ENCODE results near the gene ZNF281.
A peak's percentile ranks its signal among the peaks of the same experiment; 100 is the strongest.

The ZNF281 gene

DNA sequence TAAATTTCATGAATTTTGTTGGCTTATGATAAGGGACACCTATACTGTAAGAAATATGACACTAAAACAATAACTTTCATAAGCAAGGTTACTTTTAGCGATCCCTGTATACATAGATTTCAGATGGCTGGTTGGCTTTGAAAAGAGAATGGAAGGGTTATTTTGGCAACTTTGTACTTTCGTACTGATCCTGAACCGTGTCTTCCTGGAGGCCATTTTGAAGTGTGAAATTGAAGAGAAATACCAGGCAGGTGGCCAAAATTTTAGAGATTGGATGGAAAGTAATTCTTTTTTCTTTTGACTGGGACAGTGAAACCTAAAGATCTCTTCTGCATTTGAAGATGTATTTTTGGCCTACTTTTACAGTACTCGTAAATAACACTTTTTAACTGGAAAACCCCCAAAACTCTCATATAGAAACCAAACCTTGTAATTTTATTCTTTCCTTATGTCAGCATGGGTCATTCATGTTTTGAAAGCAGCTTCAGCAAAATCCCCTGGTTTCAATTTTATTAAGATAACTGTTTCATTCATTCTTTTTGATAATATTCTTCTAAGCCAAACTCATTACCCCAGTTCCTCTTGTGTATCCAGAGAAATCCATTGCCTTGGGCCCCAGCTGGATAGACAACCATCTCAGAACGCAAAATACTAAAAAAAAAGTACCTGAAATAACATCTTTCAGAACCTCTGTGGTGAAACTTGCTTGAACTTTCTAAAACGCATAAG, 38.4 kb upstream of the ZNF281 start:
- DNase-seq (ENCODE audit: low read depth, low spot score): no peak
- TF ChIP-seq, protein P1, sequence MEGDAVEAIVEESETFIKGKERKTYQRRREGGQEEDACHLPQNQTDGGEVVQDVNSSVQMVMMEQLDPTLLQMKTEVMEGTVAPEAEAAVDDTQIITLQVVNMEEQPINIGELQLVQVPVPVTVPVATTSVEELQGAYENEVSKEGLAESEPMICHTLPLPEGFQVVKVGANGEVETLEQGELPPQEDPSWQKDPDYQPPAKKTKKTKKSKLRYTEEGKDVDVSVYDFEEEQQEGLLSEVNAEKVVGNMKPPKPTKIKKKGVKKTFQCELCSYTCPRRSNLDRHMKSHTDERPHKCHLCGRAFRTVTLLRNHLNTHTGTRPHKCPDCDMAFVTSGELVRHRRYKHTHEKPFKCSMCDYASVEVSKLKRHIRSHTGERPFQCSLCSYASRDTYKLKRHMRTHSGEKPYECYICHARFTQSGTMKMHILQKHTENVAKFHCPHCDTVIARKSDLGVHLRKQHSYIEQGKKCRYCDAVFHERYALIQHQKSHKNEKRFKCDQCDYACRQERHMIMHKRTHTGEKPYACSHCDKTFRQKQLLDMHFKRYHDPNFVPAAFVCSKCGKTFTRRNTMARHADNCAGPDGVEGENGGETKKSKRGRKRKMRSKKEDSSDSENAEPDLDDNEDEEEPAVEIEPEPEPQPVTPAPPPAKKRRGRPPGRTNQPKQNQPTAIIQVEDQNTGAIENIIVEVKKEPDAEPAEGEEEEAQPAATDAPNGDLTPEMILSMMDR (IDR thresholded peaks at IDR 0.05; ENCODE audit: low read depth, low read length): no peak
- in situ Hi-C loops (cut with HindIII; ENCODE audit: low sequenced_read_pairs): no loop called here
- no peak overlapping the region for H3K4me3 ChIP-seq (ENCODE audit: low read depth, low read length)

DNA sequence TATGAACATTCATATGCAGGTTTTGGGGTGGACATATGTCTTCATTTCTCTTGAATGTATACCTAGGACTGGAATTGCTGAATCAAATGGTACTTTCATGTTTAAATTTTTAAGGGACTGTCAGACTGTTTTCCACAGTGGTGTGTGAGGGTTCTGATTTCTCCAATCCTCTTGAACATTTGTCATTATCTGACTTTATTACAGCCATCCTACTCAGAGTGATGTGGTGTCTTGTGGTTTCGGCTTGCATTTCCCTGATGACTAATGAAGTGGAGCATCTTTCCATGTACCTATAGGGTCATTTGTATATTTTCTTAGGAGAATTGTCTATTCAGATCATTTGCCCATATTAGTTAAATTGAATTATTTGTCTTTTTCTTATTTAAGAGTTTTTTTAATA, 35.4 kb upstream of the ZNF281 start:
- in situ Hi-C loops (cut with HindIII; ENCODE audit: low sequenced_read_pairs): no loop called here

DNA sequence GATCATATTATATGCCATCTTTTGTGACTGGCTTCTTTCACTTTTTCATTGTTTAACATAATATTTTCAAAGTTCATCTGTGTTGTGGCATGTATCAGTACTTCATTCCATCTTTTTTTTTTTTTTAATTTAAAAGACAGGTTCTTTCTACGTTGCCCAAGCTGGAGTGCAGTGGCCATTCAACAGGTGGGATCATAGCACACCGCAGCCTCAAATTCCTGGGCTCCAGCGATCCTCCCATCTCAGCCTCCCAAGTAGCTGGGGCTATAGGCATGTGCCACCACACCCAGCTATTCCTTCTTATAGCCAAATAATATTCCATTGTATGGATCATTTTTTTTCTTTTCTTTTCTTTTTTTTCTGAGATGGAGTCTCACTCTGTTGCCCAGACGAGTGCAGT, 34.6 kb upstream of the ZNF281 start:
- no peak for DNase-seq (ENCODE audit: low read depth, low spot score)
- no peak overlapping the region for H3K4me3 ChIP-seq (ENCODE audit: low read depth, low read length)
- TF ChIP-seq, protein P1 (IDR thresholded peaks at IDR 0.05; ENCODE audit: low read depth, low read length): no peak
- in situ Hi-C loops (cut with HindIII; ENCODE audit: low sequenced_read_pairs): no loop called here

More for the DNA sequence above, 35.4 kb upstream of the ZNF281 start:
- H3K4me3 ChIP-seq (ENCODE audit: low read depth, low read length): no peak overlapping the region
- DNase-seq (ENCODE audit: low read depth, low spot score): peak; percentile 29
- TF ChIP-seq, protein P1 (IDR thresholded peaks at IDR 0.05; ENCODE audit: low read depth, low read length): no peak

DNA sequence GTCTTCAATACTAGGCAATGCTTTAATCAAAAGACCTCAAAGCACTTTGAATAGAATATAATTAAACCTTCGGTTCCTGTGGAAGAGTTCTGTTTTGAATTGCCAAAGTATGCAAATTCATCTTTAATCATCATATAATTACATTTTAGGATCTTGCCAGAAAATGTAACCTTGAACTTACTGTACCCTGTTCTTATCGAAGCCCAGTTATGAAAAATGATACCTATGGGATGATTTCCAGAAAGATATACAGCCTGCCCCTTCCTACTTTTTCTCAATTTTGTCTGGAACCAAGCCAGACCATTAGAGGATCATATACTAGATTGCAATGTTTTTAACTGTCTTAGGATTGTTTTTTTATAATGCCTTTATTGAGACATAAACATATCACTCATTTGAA, 34.0 kb upstream of the ZNF281 start:
- TF ChIP-seq, protein P1 (IDR thresholded peaks at IDR 0.05; ENCODE audit: low read depth, low read length): no peak
- H3K4me3 ChIP-seq (ENCODE audit: low read depth, low read length): no peak overlapping the region
- in situ Hi-C loops (cut with HindIII; ENCODE audit: low sequenced_read_pairs): no loop called here
- DNase-seq (ENCODE audit: low read depth, low spot score): no peak

DNA sequence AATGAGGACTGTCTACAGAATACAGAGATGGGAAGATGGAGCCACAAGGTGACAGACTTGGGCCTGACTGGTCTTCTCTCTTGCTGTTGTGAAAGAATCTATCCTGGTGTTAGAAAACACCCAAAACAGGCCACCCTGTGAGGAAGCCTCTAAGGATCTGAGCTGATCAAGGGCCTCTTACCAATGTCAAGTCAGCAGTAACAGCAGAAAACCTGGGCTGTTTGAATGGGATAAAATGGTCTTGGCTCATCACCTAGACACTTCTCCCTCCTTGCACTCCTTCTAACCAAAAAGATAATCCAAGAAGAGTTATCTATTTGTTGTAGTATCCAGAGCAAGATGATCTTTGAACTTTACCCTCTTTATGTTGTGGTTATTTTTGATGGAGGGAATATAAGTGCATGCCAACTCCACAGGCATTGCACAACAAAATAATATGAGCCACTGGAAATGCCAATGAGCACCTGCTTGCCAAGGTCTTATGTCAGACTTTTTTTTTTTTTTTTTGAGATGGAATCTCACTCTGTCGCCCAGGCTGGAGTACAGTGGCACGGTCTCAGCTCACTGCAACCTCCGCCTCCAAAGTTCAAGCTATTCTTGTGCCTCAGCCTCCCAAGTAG, 32.8 kb upstream of the ZNF281 start:
- in situ Hi-C loops (cut with HindIII; ENCODE audit: low sequenced_read_pairs): no loop called here
- no peak for DNase-seq (ENCODE audit: low read depth, low spot score)
- TF ChIP-seq, protein P1 (IDR thresholded peaks at IDR 0.05; ENCODE audit: low read depth, low read length): no peak
- H3K4me3 ChIP-seq (ENCODE audit: low read depth, low read length): no peak overlapping the region

DNA sequence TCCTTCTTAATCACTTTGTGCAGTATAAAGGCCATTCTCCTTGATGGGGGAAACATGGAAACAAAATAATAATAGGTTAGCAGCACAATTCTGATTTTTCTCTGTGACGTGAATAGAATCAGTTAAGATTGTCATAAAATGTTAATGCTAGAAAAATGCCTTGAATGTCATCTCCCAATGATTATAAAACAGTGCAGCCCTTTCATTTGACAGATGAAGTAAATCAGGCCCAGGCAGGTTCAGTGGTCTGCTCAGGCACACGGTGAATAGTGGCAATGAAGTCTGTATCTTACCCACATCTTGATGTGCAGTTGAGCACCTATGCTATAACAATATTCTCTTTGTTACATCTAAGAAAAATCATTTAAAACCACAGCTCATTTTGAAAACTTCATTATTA, 32.2 kb upstream of the ZNF281 start:
- TF ChIP-seq, protein P1 (IDR thresholded peaks at IDR 0.05; ENCODE audit: low read depth, low read length): no peak
- in situ Hi-C loops (cut with HindIII; ENCODE audit: low sequenced_read_pairs): no loop called here
- H3K4me3 ChIP-seq (ENCODE audit: low read depth, low read length): no peak overlapping the region
- no peak for DNase-seq (ENCODE audit: low read depth, low spot score)

Measured in astrocyte of the spinal cord (primary cell).